Measurements from ENCODE around the gene TBC1D4. TPM values are rescaled to one million over a fixed set of nuclear protein-coding genes. Genes with fewer than 3 reads are reported as not detected.

The TBC1D4 gene
- total RNA-seq = 1.5 and 2.1 TPM in 2 replicates

GRCh38 chr13:75482070-75482819, at the start of gene TBC1D4:
Gene TBC1D4, minus strand, starts transcription at chr13:75482169. Its CDS starts 402 bp downstream, at chr13:75481767.
- no peaks in the 10 kb centered on the region for H3K9me3 Mint-ChIP-seq
- POLR2A ChIA-PET = no interaction called here
- ATAC-seq (ENCODE audit: low read depth) (peak; percentile 86), DNase-seq (peak; percentile 63)
- TF ChIP-seq, protein P1, sequence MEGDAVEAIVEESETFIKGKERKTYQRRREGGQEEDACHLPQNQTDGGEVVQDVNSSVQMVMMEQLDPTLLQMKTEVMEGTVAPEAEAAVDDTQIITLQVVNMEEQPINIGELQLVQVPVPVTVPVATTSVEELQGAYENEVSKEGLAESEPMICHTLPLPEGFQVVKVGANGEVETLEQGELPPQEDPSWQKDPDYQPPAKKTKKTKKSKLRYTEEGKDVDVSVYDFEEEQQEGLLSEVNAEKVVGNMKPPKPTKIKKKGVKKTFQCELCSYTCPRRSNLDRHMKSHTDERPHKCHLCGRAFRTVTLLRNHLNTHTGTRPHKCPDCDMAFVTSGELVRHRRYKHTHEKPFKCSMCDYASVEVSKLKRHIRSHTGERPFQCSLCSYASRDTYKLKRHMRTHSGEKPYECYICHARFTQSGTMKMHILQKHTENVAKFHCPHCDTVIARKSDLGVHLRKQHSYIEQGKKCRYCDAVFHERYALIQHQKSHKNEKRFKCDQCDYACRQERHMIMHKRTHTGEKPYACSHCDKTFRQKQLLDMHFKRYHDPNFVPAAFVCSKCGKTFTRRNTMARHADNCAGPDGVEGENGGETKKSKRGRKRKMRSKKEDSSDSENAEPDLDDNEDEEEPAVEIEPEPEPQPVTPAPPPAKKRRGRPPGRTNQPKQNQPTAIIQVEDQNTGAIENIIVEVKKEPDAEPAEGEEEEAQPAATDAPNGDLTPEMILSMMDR (IDR thresholded peaks at IDR 0.05) = peak; percentile 39
- intact Hi-C loops (cut with micrococcal nuclease) = loop anchor here (1.0 to 5.0 kb wide), 5 partner anchors 55 to 1350 kb away; partner anchors contain the start of genes COMMD6, KLF12, LMO7 and UCHL3
- peak within 1 kb of the TSS; percentile 98 for H3K4me3 Mint-ChIP-seq
- CTCF ChIA-PET = interaction anchor here (0.7 to 1.9 kb wide), 6 partner anchors 10 to 111 kb away, joined by 3 to 5 read pairs (median 4); no protein-coding TSS in a partner anchor
- H3K36me3 Mint-ChIP-seq (ENCODE audit: low read depth) = peaks cover 3% of the 10 kb centered on the region
- H3K27ac Mint-ChIP-seq = no peak within 1 kb of the TSS
- H3K4me1 Mint-ChIP-seq = peaks cover 15% of the 10 kb centered on the region
- peaks cover 46% of the 10 kb centered on the region for H3K27me3 Mint-ChIP-seq

DNA sequence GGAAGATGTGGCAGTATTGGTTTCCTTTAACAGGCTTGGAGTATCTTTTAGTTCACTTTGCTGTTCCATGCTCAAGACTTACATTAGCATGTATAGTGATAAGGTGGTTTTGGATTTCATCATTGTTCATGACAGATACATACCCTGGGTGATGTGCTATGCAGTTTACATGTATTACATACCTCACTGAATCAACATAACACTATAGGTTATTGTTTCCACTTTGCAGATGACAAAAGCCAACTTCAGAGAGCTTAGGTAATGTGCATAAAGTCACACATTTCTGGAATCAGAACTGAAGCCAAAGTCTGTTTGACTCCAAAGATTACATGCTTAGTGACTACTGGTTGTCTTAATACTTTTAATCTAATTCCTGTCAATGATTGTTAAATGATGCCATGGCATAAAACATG, 48.6 kb upstream of the TBC1D4 start:
- intact Hi-C loops (cut with micrococcal nuclease) = no loop called here
- no peak for ATAC-seq (ENCODE audit: low read depth)

GRCh38 chr13:75521956-75522355, 40.0 kb upstream of the TBC1D4 start:
- Mint-ChIP-seq H3K27ac (no peak overlapping the region), H3K9me3 (peaks cover 8% of the 10 kb centered on the region), H3K27me3 (no peaks in the 10 kb centered on the region), H3K4me3 (no peak overlapping the region), H3K36me3 (ENCODE audit: low read depth) (peaks cover 18% of the 10 kb centered on the region), H3K4me1 (peaks cover 5% of the 10 kb centered on the region)
- no peak for DNase-seq
- ChIA-PET CTCF (no interaction called here), POLR2A (no interaction called here)
- intact Hi-C loops (cut with micrococcal nuclease) = no loop called here
- no peak for ATAC-seq (ENCODE audit: low read depth)
- TF ChIP-seq, protein P1 (IDR thresholded peaks at IDR 0.05) = no peak

More for the DNA sequence above, 48.6 kb upstream of the TBC1D4 start:
- TF ChIP-seq, protein P1 (IDR thresholded peaks at IDR 0.05) = no peak
- Mint-ChIP-seq H3K4me1 (peaks cover 30% of the 10 kb centered on the region), H3K27ac (no peak overlapping the region), H3K9me3 (no peaks in the 10 kb centered on the region), H3K27me3 (no peaks in the 10 kb centered on the region), H3K36me3 (ENCODE audit: low read depth) (peaks cover 64% of the 10 kb centered on the region), H3K4me3 (no peak overlapping the region)
- DNase-seq = no peak
- POLR2A ChIA-PET = no interaction called here
- CTCF ChIA-PET = no interaction called here

- no peak for DNase-seq
- no peak overlapping the region for H3K27ac Mint-ChIP-seq
- peaks cover 9% of the 10 kb centered on the region for H3K9me3 Mint-ChIP-seq
- ChIA-PET POLR2A (no interaction called here), CTCF (interaction anchor here (0.9 kb wide), 1 partner anchor 9 kb away, joined by 3 read pairs; no protein-coding TSS in a partner anchor)
- peaks cover 10% of the 10 kb centered on the region for H3K4me1 Mint-ChIP-seq
- intact Hi-C loops (cut with micrococcal nuclease) = no loop called here
- no peaks in the 10 kb centered on the region for H3K27me3 Mint-ChIP-seq
- H3K36me3 Mint-ChIP-seq (ENCODE audit: low read depth) = no peaks in the 10 kb centered on the region
- H3K4me3 Mint-ChIP-seq = no peak overlapping the region
- TF ChIP-seq, protein P1 (IDR thresholded peaks at IDR 0.05) = no peak
- ATAC-seq (ENCODE audit: low read depth) = no peak
Measured at GRCh38 chr13:75518439-75519088, 36.6 kb upstream of the TBC1D4 start.

Data from activated B cell treated with CpG ODN at 0.5 μM for 24 hours (primary cell).